ENCODE measurements around the gene CFAP221.

DNA sequence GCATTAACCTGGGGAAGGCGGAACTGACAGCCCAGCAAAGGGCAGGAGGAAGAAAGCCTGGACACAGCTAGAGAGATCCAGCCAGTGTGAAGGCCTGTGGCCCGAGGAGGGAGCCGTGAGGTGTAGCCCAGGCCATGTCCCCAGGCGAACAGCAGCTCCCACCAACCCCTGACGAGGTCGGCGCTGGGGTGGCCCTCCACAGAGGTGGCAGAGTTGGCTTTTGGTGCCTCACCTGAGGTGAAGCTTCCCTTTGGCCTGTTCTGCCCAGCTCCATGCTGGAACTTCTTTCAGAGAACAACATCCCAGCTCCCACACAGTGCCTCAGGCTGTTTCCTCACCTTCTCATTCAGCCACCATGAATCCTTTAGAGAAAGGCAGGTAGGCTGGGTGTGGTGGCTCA is 148.1 kb downstream of the CFAP221 start:
- TF ChIP-seq, protein P1, sequence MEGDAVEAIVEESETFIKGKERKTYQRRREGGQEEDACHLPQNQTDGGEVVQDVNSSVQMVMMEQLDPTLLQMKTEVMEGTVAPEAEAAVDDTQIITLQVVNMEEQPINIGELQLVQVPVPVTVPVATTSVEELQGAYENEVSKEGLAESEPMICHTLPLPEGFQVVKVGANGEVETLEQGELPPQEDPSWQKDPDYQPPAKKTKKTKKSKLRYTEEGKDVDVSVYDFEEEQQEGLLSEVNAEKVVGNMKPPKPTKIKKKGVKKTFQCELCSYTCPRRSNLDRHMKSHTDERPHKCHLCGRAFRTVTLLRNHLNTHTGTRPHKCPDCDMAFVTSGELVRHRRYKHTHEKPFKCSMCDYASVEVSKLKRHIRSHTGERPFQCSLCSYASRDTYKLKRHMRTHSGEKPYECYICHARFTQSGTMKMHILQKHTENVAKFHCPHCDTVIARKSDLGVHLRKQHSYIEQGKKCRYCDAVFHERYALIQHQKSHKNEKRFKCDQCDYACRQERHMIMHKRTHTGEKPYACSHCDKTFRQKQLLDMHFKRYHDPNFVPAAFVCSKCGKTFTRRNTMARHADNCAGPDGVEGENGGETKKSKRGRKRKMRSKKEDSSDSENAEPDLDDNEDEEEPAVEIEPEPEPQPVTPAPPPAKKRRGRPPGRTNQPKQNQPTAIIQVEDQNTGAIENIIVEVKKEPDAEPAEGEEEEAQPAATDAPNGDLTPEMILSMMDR (IDR thresholded peaks at IDR 0.05): no peak
- no peak for TF ChIP-seq EP300 (IDR thresholded peaks at IDR 0.05)
